ENCODE results near the gene CDNF.
"Not testable (repeated sequence)": the region's sequence is repeated elsewhere in the genome, so short reads cannot be mapped to it uniquely, and the experiment has no call there.

CDNF gene

GRCh38 chr10:14820010-14820774 is 17.6 kb downstream of the CDNF start:
- no peak overlapping the region for H3K9ac ChIP-seq (ENCODE audit: low read depth, low read length)
- no peaks in the 10 kb centered on the region for H3K27me3 ChIP-seq (ENCODE audit: insufficient read depth, low read length)
- WGBS: 94% methylated on average over 10 of the region's 10 CpGs
- no peaks in the 10 kb centered on the region for H3K36me3 ChIP-seq (ENCODE audit: insufficient read depth, low read length)
- no peak overlapping the region for H3K4me3 ChIP-seq (ENCODE audit: low read length)
- H3K27ac ChIP-seq (ENCODE audit: low read depth, low read length): no peak overlapping the region
- H3K4me1 ChIP-seq (ENCODE audit: insufficient read depth, low read length): peaks cover 10% of the 10 kb centered on the region; the same call in 1 of the 2 replicates
- H3K9me3 ChIP-seq (ENCODE audit: insufficient read depth, low read depth, low read length): no peaks in the 10 kb centered on the region

DNA sequence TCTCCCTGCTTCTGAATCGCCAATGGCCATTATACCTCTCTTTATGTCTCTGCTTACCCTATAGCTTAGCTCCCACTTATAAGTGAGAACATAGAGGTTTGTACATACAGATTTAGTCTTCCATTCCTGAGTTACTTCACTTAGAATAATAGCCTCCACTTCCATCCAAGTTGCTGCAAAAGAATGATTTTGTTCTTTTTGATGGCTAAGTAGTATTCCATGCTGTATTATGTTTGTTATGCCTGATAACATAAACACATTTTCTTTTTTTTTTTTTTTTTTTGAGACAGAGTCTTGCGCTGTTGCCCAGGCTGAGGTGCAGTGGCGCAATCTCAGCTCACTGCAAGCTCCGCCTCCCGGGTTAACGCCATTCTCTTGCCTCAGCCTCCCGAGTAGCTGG is 21.1 kb downstream of the CDNF start:
- 97% methylated on average over 7 of the region's 7 CpGs for WGBS
- H3K27ac ChIP-seq (ENCODE audit: low read depth, low read length); H3K4me3 ChIP-seq (ENCODE audit: low read length); H3K9ac ChIP-seq (ENCODE audit: low read depth, low read length); H3K9me3 ChIP-seq (ENCODE audit: insufficient read depth, low read depth, low read length); H3K36me3 ChIP-seq (ENCODE audit: insufficient read depth, low read length); H3K4me1 ChIP-seq (ENCODE audit: insufficient read depth, low read length); H3K27me3 ChIP-seq (ENCODE audit: insufficient read depth, low read length): not testable (repeated sequence)

DNA sequence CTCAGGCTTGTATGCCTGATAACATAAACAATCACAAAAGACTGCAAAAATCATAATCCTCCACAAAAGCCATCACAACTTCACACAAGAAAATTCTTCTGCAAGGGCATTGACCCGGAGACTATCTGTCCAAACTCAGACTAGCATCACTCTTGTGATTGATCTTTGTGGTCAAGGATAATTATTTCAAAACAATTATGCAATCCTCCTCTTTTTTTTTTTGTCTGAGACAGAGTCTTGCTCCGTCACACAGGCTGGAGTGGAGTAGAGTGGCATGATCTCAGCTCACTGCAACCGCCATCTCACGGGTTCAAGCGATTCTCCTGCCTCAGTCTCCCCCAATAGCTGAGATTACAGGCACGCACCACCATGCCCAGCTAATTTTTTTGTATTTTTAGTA is 22.2 kb downstream of the CDNF start:
- Histone ChIP-seq H3K4me1 (ENCODE audit: insufficient read depth, low read length) (peaks cover 9% of the 10 kb centered on the region; the same call in 1 of the 2 replicates), H3K9ac (ENCODE audit: low read depth, low read length) (no peak overlapping the region), H3K36me3 (ENCODE audit: insufficient read depth, low read length) (no peaks in the 10 kb centered on the region), H3K4me3 (ENCODE audit: low read length) (no peak overlapping the region), H3K9me3 (ENCODE audit: insufficient read depth, low read depth, low read length) (no peaks in the 10 kb centered on the region), H3K27ac (ENCODE audit: low read depth, low read length) (no peak overlapping the region), H3K27me3 (ENCODE audit: insufficient read depth, low read length) (no peaks in the 10 kb centered on the region)
- WGBS: 98% methylated on average over 6 of the region's 6 CpGs

GRCh38 chr10:14812271-14812670 is 25.6 kb downstream of the CDNF start:
- H3K4me1 ChIP-seq (ENCODE audit: insufficient read depth, low read length): peaks cover 9% of the 10 kb centered on the region; the same call in 1 of the 2 replicates
- H3K36me3 ChIP-seq (ENCODE audit: insufficient read depth, low read length): no peaks in the 10 kb centered on the region
- H3K4me3 ChIP-seq (ENCODE audit: low read length): no peak overlapping the region
- no peak overlapping the region for H3K9ac ChIP-seq (ENCODE audit: low read depth, low read length)
- no peaks in the 10 kb centered on the region for H3K9me3 ChIP-seq (ENCODE audit: insufficient read depth, low read depth, low read length)
- H3K27ac ChIP-seq (ENCODE audit: low read depth, low read length): no peak overlapping the region
- H3K27me3 ChIP-seq (ENCODE audit: insufficient read depth, low read length): no peaks in the 10 kb centered on the region
- 96% methylated on average over 3 of the region's 3 CpGs for WGBS

- Histone ChIP-seq H3K9me3 (ENCODE audit: insufficient read depth, low read depth, low read length) (no peaks in the 10 kb centered on the region), H3K27ac (ENCODE audit: low read depth, low read length) (no peak overlapping the region), H3K9ac (ENCODE audit: low read depth, low read length) (no peak overlapping the region), H3K4me1 (ENCODE audit: insufficient read depth, low read length) (peaks cover 9% of the 10 kb centered on the region; the same call in 1 of the 2 replicates), H3K4me3 (ENCODE audit: low read length) (no peak overlapping the region), H3K27me3 (ENCODE audit: insufficient read depth, low read length) (no peaks in the 10 kb centered on the region), H3K36me3 (ENCODE audit: insufficient read depth, low read length) (no peaks in the 10 kb centered on the region)
- WGBS: 82% methylated on average over 9 of the region's 9 CpGs
These were observed 26.6 kb downstream of the CDNF start for GRCh38 chr10:14810969-14811953.

DNA sequence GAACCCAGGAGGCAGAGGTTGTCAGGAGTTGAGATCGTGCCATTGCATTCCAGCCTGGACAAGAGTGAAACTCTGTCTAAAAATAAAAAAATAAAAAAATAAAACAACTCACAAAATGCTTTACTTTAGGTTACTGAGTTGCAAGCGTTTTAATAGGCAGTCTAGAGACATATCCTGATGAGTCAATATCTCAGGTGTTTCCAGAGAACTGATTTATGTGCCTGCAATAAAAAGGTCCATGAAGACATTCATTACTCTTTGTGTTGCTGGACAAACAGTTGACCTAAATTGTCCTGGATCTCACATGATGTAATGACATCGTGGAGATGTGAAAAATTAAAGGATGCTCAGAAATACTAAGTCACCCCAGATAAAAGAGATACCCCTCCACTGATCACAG is 31.5 kb downstream of the CDNF start:
- H3K9me3 ChIP-seq (ENCODE audit: insufficient read depth, low read depth, low read length): no peaks in the 10 kb centered on the region
- H3K4me1 ChIP-seq (ENCODE audit: insufficient read depth, low read length): peaks cover 6% of the 10 kb centered on the region; the same call in 1 of the 2 replicates
- H3K36me3 ChIP-seq (ENCODE audit: insufficient read depth, low read length): no peaks in the 10 kb centered on the region
- WGBS: 87% methylated on average over 3 of the region's 3 CpGs
- no peak overlapping the region for H3K27ac ChIP-seq (ENCODE audit: low read depth, low read length)
- H3K27me3 ChIP-seq (ENCODE audit: insufficient read depth, low read length): no peaks in the 10 kb centered on the region
- no peak overlapping the region for H3K9ac ChIP-seq (ENCODE audit: low read depth, low read length)
- H3K4me3 ChIP-seq (ENCODE audit: low read length): no peak overlapping the region

DNA sequence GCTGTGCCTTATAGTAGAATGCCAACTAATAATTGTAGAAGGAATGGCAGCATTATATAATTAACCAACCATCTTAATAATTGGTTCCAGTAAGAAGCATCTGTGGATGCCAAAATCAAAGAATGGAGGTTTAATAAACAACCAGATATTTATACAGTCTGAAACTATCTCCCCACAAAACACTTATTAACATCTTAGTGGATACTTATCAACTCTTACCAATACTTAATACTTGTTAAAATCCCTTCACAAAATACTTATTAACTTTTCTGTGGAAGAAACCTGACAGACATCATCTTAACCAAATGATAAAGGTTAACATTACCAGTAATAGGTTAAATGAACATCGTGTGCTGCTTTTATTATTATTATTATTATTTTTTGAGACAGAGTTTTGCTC is 34.0 kb downstream of the CDNF start:
- Histone ChIP-seq H3K4me3 (ENCODE audit: low read length) (no peak overlapping the region), H3K9ac (ENCODE audit: low read depth, low read length) (no peak overlapping the region), H3K27ac (ENCODE audit: low read depth, low read length) (no peak overlapping the region), H3K36me3 (ENCODE audit: insufficient read depth, low read length) (no peaks in the 10 kb centered on the region), H3K9me3 (ENCODE audit: insufficient read depth, low read depth, low read length) (no peaks in the 10 kb centered on the region), H3K4me1 (ENCODE audit: insufficient read depth, low read length) (no peaks in the 10 kb centered on the region), H3K27me3 (ENCODE audit: insufficient read depth, low read length) (no peaks in the 10 kb centered on the region)
- WGBS: no CpG with 5 or more reads among the region's 1 CpG

GRCh38 chr10:14801723-14802122 is 36.1 kb downstream of the CDNF start:
- no peak overlapping the region for H3K4me3 ChIP-seq (ENCODE audit: low read length)
- H3K36me3 ChIP-seq (ENCODE audit: insufficient read depth, low read length): no peaks in the 10 kb centered on the region
- no peak overlapping the region for H3K9ac ChIP-seq (ENCODE audit: low read depth, low read length)
- no peaks in the 10 kb centered on the region for H3K27me3 ChIP-seq (ENCODE audit: insufficient read depth, low read length)
- H3K9me3 ChIP-seq (ENCODE audit: insufficient read depth, low read depth, low read length): no peaks in the 10 kb centered on the region
- WGBS: 90% methylated on average over 5 of the region's 5 CpGs
- no peaks in the 10 kb centered on the region for H3K4me1 ChIP-seq (ENCODE audit: insufficient read depth, low read length)
- no peak overlapping the region for H3K27ac ChIP-seq (ENCODE audit: low read depth, low read length)

- no peak overlapping the region for H3K27ac ChIP-seq (ENCODE audit: low read depth, low read length)
- WGBS: 100% methylated on average over 1 of the region's 1 CpG
These were observed 37.4 kb downstream of the CDNF start for GRCh38 chr10:14800397-14800796.

DNA sequence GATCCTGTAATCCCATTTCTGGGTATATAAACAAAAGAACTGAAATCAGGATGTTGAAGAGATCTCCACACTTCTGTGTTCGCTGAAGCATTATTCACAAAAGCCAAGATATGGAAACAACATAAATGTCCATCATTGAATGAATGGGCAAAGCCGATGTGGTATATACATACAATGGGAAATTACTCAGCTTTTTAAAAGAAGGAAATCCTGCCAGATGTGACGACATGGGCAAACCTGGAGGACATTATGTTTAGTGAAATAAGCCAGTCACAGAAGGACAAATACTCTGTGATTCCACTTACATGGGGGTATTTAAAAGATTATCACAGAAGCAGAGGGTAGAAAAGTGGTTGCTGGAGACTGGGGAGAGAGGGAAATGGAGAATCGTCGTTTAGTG is 39.2 kb downstream of the CDNF start:
- H3K27ac ChIP-seq (ENCODE audit: low read depth, low read length): no peak overlapping the region
- H3K4me3 ChIP-seq (ENCODE audit: low read length): no peak overlapping the region
- H3K27me3 ChIP-seq (ENCODE audit: insufficient read depth, low read length): no peaks in the 10 kb centered on the region
- H3K4me1 ChIP-seq (ENCODE audit: insufficient read depth, low read length): no peaks in the 10 kb centered on the region
- H3K36me3 ChIP-seq (ENCODE audit: insufficient read depth, low read length): no peaks in the 10 kb centered on the region
- no peaks in the 10 kb centered on the region for H3K9me3 ChIP-seq (ENCODE audit: insufficient read depth, low read depth, low read length)
- no peak overlapping the region for H3K9ac ChIP-seq (ENCODE audit: low read depth, low read length)
- WGBS: 62% methylated on average over 3 of the region's 5 CpGs

More at GRCh38 chr10:14800397-14800796, 37.4 kb downstream of the CDNF start:
- Histone ChIP-seq H3K9me3 (ENCODE audit: insufficient read depth, low read depth, low read length) (no peaks in the 10 kb centered on the region), H3K36me3 (ENCODE audit: insufficient read depth, low read length) (no peaks in the 10 kb centered on the region), H3K9ac (ENCODE audit: low read depth, low read length) (no peak overlapping the region), H3K4me3 (ENCODE audit: low read length) (no peak overlapping the region), H3K27me3 (ENCODE audit: insufficient read depth, low read length) (no peaks in the 10 kb centered on the region), H3K4me1 (ENCODE audit: insufficient read depth, low read length) (no peaks in the 10 kb centered on the region)

- Histone ChIP-seq H3K27me3 (ENCODE audit: insufficient read depth, low read length) (no peaks in the 10 kb centered on the region), H3K9ac (ENCODE audit: low read depth, low read length) (no peak overlapping the region), H3K9me3 (ENCODE audit: insufficient read depth, low read depth, low read length) (no peaks in the 10 kb centered on the region), H3K4me1 (ENCODE audit: insufficient read depth, low read length) (no peaks in the 10 kb centered on the region), H3K4me3 (ENCODE audit: low read length) (no peak overlapping the region), H3K27ac (ENCODE audit: low read depth, low read length) (no peak overlapping the region), H3K36me3 (ENCODE audit: insufficient read depth, low read length) (no peaks in the 10 kb centered on the region)
- WGBS: 91% methylated on average over 5 of the region's 5 CpGs
These were observed 49.9 kb downstream of the CDNF start for GRCh38 chr10:14787938-14788337.

All from HUES64 (cell line).